GM20431 (cell line): ENCODE results near the gene MYLK2.
"Not testable (repeated sequence)": the region's sequence is repeated elsewhere in the genome, so short reads cannot be mapped to it uniquely, and the experiment has no call there.

ENCODE experiments used
- in situ Hi-C: fragments of 300-500 bp; cut with MseI, MboI; formaldehyde crosslinking; loops from one replicate; pipeline ENCODE4 v1.15.0; 2020; ENCODE audit warnings: low sequenced_read_pairs; ENCODE audit not compliant: unreplicated experiment

The MYLK2 gene

DNA sequence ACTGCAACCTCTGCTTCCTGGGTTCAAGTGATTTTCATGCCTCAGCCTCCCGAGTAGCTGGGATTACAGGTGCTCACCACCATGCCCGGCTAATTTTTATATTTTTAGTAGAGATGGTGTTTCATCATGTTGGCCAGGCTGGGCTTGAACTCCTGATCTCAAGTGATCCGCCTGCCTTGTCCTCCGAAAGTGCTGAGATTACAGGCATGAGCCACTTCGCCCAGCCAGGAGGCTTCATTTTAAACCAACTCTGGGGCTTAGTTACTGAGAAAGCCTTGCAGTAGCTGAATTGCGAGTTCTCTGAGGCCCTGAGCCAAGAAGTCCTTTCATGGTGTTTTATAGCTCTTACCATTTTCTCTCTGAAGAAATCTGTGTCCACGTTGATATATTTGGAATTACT lies 5.0 kb upstream of the MYLK2 start:
- in situ Hi-C loops = not testable (repeated sequence)

DNA sequence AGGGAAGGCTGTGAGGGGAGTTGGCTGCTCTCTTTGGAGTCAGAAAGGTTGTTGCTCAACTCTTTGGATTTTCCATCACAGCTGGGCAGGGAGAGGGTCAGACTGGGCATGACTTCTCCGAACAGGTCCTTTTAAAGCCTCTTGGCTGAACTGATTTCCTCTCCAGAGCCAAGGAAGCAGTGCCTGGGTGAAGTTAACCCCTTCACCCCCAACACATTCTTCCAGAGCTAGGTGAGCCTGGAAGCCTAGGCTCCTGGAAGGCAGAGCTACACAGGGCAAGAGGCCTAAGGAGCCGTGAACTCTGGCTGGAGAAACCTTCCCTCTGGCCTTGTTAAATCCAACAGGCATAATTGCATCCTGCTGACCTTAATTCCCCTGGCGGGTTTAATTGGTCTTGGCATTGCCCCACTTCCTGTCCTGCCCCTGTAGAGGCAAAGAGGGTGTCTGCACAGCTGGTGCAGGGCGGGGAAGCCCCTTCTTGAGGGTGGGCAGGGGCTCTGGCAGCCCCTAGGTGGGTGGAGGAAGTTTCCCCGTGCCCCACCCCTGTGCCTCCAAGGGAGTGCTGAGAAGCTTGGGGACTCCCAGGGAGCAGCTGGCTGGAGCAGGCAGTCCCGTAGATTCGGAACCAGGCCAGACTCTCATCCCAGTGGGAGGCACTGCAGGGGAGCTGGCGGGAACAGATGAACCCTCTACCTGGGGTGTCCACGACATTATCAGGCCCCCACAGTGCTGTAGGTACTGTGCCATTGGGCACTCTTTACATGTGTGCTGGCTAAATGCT lies 3.6 kb upstream of the MYLK2 start:
- in situ Hi-C loops = no loop called here

DNA sequence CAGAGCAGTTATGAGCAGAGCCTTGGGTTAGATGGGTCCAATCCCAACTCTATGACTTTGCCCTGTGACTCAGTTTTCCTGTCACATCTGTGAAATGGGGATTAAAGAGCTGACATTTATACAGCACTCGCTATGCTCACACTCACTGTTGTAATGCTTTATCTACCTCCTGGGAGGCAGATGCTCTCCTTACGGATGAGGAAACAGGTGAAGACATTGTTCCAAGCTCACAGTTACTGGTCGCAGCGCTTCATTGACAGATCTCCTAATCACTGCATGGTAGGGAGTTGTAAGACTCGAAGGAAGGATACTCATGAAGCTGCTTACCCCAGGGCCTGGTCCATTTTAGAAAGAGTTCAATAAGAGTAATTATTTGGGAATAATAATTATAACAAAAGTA lies 2.9 kb upstream of the MYLK2 start:
- in situ Hi-C loops = no loop called here

DNA sequence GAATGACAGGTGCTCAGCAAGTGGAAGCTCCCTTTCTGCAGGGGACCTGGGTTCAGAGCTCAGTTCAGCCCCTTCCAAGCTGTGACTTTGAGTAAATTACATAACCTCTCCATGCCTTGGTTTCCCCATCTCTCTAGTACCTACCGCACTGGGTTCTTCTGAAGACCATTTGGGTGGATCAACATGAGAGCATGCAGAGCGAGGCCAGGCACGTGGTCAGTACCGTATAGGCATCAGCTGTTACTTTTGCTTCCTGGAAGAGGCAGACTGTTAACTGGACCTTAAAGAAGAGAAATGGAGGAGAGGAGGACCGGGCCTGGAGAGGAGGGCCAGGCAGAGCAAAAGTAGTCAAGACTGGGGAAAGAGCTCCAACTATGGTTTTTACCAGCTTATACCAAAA lies 1.7 kb upstream of the MYLK2 start:
- in situ Hi-C loops = no loop called here

DNA sequence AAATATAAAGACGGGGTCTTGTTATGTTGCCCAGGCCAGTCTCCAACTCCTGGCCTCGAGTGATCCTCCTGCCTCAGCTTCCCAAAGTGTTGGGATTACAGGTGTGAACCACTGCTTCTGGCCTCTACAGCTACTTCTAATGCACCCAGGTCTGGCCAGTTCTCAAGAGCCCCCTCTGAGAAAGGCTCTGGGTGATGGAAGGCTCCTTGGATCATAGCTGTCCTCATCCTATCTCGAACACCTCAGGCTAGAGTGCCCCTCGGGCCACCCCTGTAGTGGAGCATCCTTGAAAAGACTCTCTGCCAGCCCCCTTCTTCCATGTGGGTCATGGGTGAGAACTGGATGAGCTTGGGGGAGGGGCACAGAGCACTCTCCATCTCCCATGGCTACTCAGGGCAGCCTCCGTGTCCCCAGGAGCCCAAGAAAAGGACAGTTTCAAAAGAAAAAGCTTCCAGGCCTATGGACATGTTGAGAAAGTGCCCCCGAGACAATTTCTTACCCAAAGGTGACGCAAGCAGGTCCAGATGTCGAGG lies 714 bp upstream of the MYLK2 start:
- in situ Hi-C loops = no loop called here

DNA sequence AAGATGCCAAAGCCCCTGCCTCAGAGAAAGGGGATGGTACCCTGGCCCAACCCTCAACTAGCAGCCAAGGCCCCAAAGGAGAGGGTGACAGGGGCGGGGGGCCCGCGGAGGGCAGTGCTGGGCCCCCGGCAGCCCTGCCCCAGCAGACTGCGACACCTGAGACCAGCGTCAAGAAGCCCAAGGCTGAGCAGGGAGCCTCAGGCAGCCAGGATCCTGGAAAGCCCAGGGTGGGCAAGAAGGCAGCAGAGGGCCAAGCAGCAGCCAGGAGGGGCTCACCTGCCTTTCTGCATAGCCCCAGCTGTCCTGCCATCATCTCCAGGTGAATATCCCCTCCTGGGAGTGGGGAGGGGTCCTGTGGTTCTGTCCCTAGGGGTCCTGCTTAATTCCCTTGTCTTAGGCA lies 1.1 kb downstream of the MYLK2 start:
- in situ Hi-C loops = no loop called here

DNA sequence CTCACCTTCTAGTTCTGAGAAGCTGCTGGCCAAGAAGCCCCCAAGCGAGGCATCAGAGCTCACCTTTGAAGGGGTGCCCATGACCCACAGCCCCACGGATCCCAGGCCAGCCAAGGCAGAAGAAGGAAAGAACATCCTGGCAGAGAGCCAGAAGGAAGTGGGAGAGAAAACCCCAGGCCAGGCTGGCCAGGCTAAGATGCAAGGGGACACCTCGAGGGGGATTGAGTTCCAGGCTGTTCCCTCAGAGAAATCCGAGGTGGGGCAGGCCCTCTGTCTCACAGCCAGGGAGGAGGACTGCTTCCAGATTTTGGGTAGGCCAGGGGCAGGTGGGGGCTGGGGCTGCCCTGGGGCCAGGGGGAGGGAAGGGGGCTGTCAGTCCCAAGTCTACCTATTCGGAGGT lies 2.3 kb downstream of the MYLK2 start:
- in situ Hi-C loops = no loop called here

DNA sequence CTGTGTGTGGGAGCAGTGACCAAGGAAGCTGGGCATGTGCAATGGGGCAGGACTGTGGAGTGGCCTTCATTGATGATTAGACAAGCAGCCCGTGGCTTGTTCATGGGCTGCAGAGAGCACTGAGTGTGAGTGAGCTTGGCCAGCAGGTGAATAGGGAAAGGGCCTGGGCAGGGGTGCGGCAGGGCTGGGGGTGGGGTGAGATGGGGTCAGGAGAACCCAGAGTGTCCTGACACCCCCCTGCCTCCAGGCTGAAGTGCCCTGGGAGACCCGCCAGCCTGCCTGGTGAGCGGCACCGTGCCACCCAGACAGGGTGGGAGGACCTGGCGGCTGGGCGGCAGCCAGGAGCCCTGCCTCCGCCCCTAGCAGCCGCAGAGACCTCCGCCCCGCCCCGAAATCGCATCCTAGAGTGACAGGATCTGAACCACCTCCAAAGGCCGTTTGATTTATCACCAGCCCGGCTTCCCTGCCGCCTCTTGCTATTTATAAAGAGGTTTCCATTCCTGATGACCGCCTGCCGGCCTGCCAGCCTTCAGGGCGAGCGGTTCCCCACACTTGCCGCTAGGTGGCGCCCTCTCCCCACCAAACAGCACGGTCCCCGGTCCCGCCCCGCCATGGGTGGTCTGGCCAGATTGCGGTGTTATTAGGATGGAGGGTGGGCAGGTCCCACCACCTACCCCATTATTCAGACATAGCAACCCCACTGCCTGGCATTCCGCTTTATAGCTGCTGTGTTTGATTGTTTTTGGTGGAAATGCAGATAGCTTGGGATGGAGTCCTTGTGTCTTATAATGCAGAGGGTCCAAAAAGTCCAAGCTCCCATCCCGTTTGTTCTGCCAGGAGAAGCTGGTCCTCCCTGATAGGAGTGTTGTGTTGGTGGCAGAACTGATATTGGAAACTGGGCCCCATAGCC lies 3.5 kb downstream of the MYLK2 start:
- in situ Hi-C loops = no loop called here

DNA sequence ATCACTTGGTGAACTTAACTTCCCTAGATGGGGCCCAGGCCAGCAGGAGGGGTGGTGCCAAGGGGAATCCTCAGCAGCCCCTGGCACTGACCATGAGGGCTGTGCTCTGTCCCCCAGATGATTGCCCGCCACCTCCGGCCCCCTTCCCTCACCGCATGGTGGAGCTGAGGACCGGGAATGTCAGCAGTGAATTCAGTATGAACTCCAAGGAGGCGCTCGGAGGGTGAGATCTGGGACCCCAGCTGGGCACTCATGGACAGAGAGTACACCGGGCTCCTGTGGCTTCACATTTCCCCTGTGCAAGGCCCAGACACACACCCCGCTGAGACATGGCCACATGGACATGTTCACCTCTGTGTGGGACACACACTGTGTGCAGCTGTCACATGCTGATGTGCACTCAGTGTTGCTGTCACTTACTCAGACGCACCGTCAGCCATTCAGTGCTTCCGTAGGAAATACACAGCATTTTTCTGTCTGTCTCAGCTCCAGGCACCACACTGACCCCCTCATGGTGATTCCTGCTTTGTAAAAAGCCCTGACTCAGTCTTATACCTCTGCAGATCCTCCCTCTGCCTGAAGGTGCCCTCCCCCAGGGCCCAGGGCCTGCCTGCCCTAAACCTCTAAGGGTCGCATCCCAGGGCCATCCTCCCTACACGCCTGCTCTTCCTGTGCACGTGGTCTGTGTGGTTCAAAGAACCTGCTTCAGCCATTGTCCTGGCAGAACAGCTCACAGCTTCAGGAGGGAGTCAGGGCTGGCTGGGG lies 4.4 kb downstream of the MYLK2 start:
- in situ Hi-C loops = no loop called here

DNA sequence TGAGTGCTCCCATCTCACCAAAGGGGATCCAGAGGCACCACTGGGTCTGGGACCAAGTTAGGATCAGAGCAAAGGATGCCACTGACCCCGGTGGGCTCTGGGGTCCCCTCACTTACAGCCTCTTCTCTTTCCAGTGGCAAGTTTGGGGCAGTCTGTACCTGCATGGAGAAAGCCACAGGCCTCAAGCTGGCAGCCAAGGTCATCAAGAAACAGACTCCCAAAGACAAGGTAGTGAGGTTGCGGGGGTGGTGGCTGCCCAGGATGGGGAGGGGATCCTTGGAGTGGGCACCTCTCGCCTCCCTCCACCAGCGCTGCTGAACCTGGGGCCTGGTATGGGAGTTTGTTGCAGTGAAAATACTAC lies 4.9 kb downstream of the MYLK2 start:
- in situ Hi-C loops = no loop called here

DNA sequence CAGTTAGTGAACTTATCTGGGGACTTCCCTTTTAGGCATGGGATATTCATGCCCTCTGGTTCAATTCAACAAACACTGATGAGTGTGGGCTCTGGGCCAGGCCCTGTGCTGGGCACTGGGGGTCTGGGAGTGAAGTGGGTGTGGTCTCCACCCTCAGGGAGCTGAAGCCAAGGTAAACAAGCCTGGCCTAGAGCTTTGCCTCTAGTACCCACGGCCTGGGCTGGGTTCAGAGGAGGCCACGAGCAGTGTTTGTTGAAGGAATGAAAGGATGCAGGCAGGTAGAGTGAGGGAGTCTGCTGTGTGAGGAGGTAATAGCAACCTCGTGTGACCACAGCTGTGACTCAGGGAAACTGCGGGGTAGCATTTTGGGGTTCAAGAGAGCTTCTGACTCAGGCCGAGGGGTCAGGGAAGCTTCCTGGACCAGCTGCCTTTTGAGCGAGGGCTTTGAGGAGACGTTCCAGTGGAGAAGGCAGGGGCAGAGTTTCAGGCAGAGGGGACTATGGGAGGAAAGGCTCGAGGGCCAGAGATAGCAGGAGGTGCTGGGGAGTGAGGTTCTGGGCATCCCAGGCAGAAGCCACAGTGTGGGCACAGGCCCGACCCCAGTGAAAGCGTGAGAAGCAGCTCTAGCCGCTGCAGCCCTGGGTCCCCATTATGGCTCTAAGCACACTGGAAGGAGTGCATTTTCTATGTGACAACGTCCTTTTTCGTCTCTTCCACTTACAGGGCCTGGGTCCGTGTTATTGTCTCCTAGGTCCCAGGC lies 5.6 kb downstream of the MYLK2 start:
- in situ Hi-C loops = no loop called here

DNA sequence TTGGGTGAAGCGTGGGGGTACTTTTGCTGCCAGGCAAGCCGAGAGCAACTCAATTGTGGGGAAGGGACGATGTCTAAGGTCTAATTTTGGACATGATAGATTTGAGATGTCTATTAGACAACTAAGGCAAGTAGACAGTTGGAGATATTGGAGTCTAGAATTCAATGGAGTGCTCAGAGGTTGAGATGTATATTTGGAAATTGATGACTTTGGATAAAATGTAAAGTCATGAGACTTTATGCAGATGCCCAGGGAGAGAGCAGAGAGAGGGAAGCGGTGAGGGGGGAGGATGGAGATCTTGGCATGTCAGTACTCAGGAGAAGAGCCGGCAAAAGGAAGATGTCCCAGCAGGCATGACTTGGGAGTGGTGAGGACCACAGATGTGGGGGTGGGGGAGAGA lies 6.9 kb downstream of the MYLK2 start:
- in situ Hi-C loops = no loop called here

DNA sequence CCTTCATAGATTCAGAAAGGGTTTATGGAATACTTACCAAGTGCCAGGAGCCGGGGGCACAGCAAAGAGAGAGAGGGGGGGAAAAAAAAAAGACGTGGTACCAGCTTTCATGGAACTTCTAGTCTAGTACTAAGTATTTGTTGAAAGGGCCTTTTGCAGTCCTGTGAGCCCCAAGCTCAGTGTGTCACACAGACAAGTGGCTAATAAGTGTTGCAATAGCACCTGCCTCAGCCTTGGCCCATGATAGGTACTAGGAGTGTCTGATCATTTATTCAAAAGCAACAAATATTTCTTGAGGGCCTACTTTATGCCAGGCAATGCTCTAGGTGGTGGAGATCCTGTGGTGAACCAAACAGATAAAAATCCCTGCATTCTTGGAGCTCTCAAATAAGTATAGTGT lies 7.9 kb downstream of the MYLK2 start:
- in situ Hi-C loops = no loop called here

DNA sequence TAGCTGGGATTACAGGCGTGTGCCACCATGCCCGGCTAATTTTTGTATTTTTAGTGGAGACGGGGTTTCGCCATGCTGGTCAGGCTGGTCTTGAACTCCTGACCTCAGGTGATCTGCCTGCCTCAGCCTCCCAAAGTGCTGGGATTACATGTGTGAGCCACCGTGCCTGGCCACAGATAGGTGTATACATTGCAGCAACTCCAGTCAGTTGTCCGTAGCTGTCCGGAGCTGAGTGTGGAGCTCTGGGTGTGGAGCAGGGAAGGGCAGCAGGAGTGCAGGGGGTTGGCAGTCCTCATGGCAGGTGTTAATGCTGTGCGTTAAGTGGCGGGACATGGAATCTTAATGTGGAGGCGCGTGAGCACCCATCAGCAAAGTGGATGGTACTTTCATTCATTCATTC lies 8.9 kb downstream of the MYLK2 start:
- in situ Hi-C loops = not testable (repeated sequence)

DNA sequence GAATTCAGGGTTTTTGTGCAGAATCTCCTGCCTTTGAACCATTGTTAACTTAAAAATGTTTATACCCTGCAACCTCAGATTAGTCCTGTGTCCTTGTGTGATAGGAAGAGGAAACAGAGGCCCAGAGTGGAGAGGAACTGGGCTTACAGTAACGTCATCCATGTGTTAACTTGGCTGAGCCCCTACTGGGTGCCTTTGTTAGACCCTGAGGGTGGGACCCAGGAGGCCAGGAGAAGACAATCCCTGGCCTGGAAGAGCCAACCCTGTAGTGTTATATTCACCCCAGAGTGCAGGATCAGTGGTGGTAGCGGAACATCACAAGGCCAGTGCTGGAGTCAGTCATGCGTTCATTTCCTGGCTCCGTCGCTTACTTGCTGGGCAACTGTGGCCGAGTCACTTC lies 10.6 kb downstream of the MYLK2 start:
- in situ Hi-C loops = no loop called here

DNA sequence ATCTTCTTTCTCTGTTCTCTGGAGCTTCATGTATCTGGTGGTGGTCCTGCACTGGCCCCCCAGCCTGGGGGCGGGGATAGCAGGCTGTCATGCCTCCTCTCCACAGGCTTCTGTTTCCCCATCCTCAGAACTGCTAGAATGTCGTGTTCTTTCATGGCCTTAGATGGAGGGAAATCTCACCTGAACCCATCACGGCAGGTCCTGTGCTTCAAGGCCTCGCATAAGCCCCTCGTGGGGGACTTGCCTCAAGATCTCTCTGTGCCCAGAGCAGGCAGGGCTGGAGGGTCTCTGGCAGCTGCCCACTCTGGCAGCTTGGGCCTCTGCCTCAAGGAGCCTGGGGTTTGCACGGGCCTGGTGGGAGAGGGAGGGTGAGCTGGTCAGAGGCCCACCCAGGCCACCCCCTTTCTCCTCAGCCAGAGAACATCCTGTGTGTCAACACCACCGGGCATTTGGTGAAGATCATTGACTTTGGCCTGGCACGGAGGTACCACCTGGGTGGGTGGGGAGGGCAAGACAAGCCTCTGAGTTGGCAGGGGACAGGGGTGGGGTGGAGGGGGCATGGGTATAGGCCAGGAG lies 11.3 kb downstream of the MYLK2 start:
- in situ Hi-C loops = no loop called here

DNA sequence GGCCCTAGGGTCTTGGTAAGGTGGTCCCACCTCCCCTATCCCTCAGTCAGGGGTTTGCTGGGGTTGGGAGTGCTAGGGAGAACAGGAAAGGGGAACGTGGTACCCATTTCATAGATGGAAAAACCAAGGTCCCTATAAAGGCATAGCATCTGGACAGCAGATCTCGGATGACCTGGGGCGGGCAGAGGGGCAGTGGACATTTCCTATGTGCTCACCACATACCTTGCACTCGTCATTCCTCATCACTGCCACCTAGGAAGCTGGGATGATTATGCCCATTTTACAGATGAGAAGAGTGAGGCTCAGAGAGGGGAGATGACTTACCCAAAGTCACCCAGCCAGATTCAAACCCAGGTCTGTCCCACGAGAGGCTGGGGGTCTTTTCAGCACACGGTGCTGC lies 12.1 kb downstream of the MYLK2 start:
- in situ Hi-C loops = no loop called here

DNA sequence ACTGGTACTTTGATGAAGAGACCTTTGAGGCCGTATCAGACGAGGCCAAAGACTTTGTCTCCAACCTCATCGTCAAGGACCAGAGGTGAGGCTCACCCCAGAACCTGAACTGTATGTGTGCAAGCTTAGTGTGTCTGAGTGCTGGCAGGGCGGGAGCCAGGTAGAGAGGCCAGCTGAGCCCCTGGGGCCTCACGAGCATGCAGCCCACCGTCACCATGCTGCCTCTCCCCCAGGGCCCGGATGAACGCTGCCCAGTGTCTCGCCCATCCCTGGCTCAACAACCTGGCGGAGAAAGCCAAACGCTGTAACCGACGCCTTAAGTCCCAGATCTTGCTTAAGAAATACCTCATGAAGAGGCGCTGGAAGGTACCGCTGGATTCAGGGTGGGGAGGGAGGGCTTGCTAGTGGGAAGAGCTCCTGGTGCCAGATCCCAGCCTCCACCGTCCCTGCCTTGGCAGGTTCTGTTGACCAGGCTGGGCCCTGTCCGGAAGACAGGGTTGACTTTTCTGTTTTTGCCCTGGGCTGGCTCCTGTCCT lies 12.7 kb downstream of the MYLK2 start:
- in situ Hi-C loops = no loop called here
